HFFc6 (cell line): Measurements from ENCODE around the gene ERVFRD-1. TPM values are rescaled to one million over a fixed set of nuclear protein-coding genes. Genes with fewer than 3 reads are reported as not detected.

Experiments used
- DNase-seq: peaks from one replicate; pipeline ENCODE4 v3.0.0-alpha.2; 2018
- H3K27ac Mint-ChIP-seq: 2 replicates; pipeline ENCODE4 v1.8.0; 2020; ENCODE audit warnings: mild to moderate bottlenecking, mixed read lengths
- H3K27me3 Mint-ChIP-seq: 2 replicates; pipeline ENCODE4 v1.8.0; 2021; ENCODE audit warnings: mild to moderate bottlenecking, moderate library complexity, mixed read lengths; ENCODE audit not compliant: insufficient read depth
- H3K36me3 Mint-ChIP-seq: 2 replicates; pipeline ENCODE4 v1.8.0; 2021; ENCODE audit warnings: low read depth, mixed read lengths
- H3K4me1 Mint-ChIP-seq: 2 replicates; pipeline ENCODE4 v1.8.0; 2020; ENCODE audit warnings: low read depth, mixed read lengths
- H3K4me3 Mint-ChIP-seq: 2 replicates; pipeline ENCODE4 v1.8.0; 2020; ENCODE audit warnings: mild to moderate bottlenecking, moderate library complexity, mixed read lengths
- H3K9me3 Mint-ChIP-seq: 2 replicates; pipeline ENCODE4 v1.8.0; 2020; ENCODE audit warnings: mild to moderate bottlenecking, mixed read lengths
- CTCF ChIP-seq: fragments of 200-600 bp; sonication (generic); IDR thresholded peaks from 2 replicates; pipeline ENCODE4 v1.5.0; 2021; ENCODE audit warnings: antibody characterized with exemption, mild to moderate bottlenecking
- total RNA-seq, 6 experiments: library from RNA; stranded (reverse); fragmentation: NEBNext Ultra II Directional; extraction: Animal tissue kit (Norgen Biotek cat#: 25700); gene quantifications; 2 replicates in 1 of 6; 3 replicates in 5 of 6; pipeline ENCODE4 v1.2.3, GENCODE V29; 2021

The ERVFRD-1 gene
- total RNA-seq, 6 experiments from 2014 or later = not detected

GRCh38 chr6:11133281-11133680 is 21.8 kb upstream of the ERVFRD-1 start:
- peaks cover 18% of the 10 kb centered on the region for H3K36me3 Mint-ChIP-seq
- TF ChIP-seq CTCF = no peak
- no peak overlapping the region for H3K4me3 Mint-ChIP-seq
- no peak for DNase-seq
- no peaks in the 10 kb centered on the region for H3K9me3 Mint-ChIP-seq
- peaks cover 43% of the 10 kb centered on the region for H3K4me1 Mint-ChIP-seq
- no peak overlapping the region for H3K27ac Mint-ChIP-seq
- no peaks in the 10 kb centered on the region for H3K27me3 Mint-ChIP-seq

GRCh38 chr6:11132194-11132888 is 20.8 kb upstream of the ERVFRD-1 start:
- no peak for DNase-seq
- no peak overlapping the region for H3K4me3 Mint-ChIP-seq
- peaks cover 20% of the 10 kb centered on the region for H3K36me3 Mint-ChIP-seq
- no peaks in the 10 kb centered on the region for H3K27me3 Mint-ChIP-seq
- H3K4me1 Mint-ChIP-seq = peaks cover 42% of the 10 kb centered on the region
- TF ChIP-seq CTCF = no peak
- no peak overlapping the region for H3K27ac Mint-ChIP-seq
- no peaks in the 10 kb centered on the region for H3K9me3 Mint-ChIP-seq

GRCh38 chr6:11130605-11131004 is 19.1 kb upstream of the ERVFRD-1 start:
- no peak overlapping the region for H3K27ac Mint-ChIP-seq
- H3K9me3 Mint-ChIP-seq = no peaks in the 10 kb centered on the region
- peaks cover 25% of the 10 kb centered on the region for H3K36me3 Mint-ChIP-seq
- peaks cover 43% of the 10 kb centered on the region for H3K4me1 Mint-ChIP-seq
- H3K4me3 Mint-ChIP-seq = no peak overlapping the region
- H3K27me3 Mint-ChIP-seq = no peaks in the 10 kb centered on the region
- DNase-seq = no peak
- TF ChIP-seq CTCF = no peak

- H3K9me3 Mint-ChIP-seq = no peaks in the 10 kb centered on the region
- no peak for DNase-seq
- no peak overlapping the region for H3K27ac Mint-ChIP-seq
- peaks cover 43% of the 10 kb centered on the region for H3K4me1 Mint-ChIP-seq
- no peaks in the 10 kb centered on the region for H3K27me3 Mint-ChIP-seq
- H3K36me3 Mint-ChIP-seq = peaks cover 21% of the 10 kb centered on the region
- no peak for TF ChIP-seq CTCF
- no peak overlapping the region for H3K4me3 Mint-ChIP-seq
These were observed 18.5 kb upstream of the ERVFRD-1 start for GRCh38 chr6:11129908-11130565.

- Mint-ChIP-seq H3K36me3 (peaks cover 12% of the 10 kb centered on the region; the same call in 1 of the 2 replicates), H3K4me1 (peaks cover 43% of the 10 kb centered on the region), H3K27ac (no peak overlapping the region), H3K27me3 (peaks cover 1% of the 10 kb centered on the region; the same call in 1 of the 2 replicates), H3K4me3 (no peak overlapping the region), H3K9me3 (no peaks in the 10 kb centered on the region)
- DNase-seq = no peak
- no peak for TF ChIP-seq CTCF
These were observed 17.1 kb upstream of the ERVFRD-1 start for GRCh38 chr6:11128608-11129007.
